Esophagus muscularis mucosa (tissue), 4 donors: Measurements from ENCODE around the gene TMEM198. TPM values are rescaled to one million over a fixed set of nuclear protein-coding genes. Genes with fewer than 3 reads are reported as not detected.
A peak's percentile ranks its signal among the peaks of the same experiment; 100 is the strongest.

ENCODE experiments used
- DNase-seq: peaks from one replicate; pipeline ENCODE4 v3.0.0-alpha.2; 2017; ENCODE audit errors: extremely low spot score
- H3K27ac ChIP-seq, 4 donors: fragments of 200-600 bp; sonication (generic); replicated peaks in 1 of 4; 1 replicate in 3 of 4; 2 replicates in 1 of 4; pipeline ENCODE4 v1.5.1; 2016 to 2019; ENCODE audit warnings: mild to moderate bottlenecking in 1 of 4
- H3K27me3 ChIP-seq, 4 donors: fragments of 200-600 bp; sonication (generic); one replicate each; pipeline versions ENCODE4 v1.5.1 to v1.6.0; 2016 to 2019
- H3K36me3 ChIP-seq, 4 donors: fragments of 200-600 bp; sonication (generic); one replicate each; pipeline ENCODE4 v1.5.1; 2016 to 2019
- H3K4me1 ChIP-seq, 4 donors: fragments of 200-600 bp; sonication (generic); one replicate each; pipeline ENCODE4 v1.5.1; 2016 to 2019
- H3K4me3 ChIP-seq, 4 donors: fragments of 200-600 bp; sonication (generic); 1 replicate in 2 of 4; 2 replicates in 2 of 4; pipeline ENCODE4 v1.5.1; 2016 to 2019; ENCODE audit warnings: mild to moderate bottlenecking in 4 of 4, moderate library complexity in 1 of 4
- H3K9me3 ChIP-seq, 4 donors: fragments of 200-600 bp; sonication (generic); 1 replicate in 3 of 4; 2 replicates in 1 of 4; pipeline ENCODE4 v1.5.1; 2016 to 2019
- EP300 ChIP-seq: sonication (generic); formaldehyde crosslinking; IDR thresholded peaks from one replicate; pipeline ENCODE4 v1.6.1; 2017; ENCODE audit warnings: antibody characterized with exemption
- POLR2A ChIP-seq: fragments of 450-650 bp; IDR thresholded peaks from one replicate; pipeline ENCODE4 v1.6.1; 2017; ENCODE audit warnings: antibody characterized with exemption, moderate library complexity, mild to moderate bottlenecking, low read depth
- POLR2AphosphoS5 ChIP-seq, 2 donors: sonication (generic); formaldehyde crosslinking; IDR thresholded peaks; one replicate each; pipeline ENCODE4 v1.6.1; 2017; ENCODE audit warnings: antibody characterized with exemption in 2 of 2
- WGBS: methylation state at CpG from one replicate; pipeline ENCODE4 v1.1.5; 2018; 5-methylcytosine and 5-hydroxymethylcytosine counted together
- intact Hi-C: fragments of 100-400 bp; cut with DNase I; formaldehyde crosslinking; loops from one replicate; pipeline ENCODE4 v1.15.1; 2023
- total RNA-seq, 4 donors: library from RNA; depleted of rRNA; stranded (reverse); fragments of >200 nt; gene quantifications; one replicate each; pipeline versions ENCODE4 v1.1.0 to v1.2.1, GENCODE V29; 2016
- TF ChIP-seq, protein P1 (sequence below), 3 experiments: fragments of 200-600 bp in 2 of 3; fragments of 450-650 bp in 1 of 3; sonication (generic) in 2 of 3; IDR thresholded peaks; one replicate each; pipeline ENCODE4 v1.5.1; 2017 to 2019; ENCODE audit warnings: antibody characterized with exemption in 3 of 3, mild to moderate bottlenecking in 2 of 3, moderate library complexity in 1 of 3

Gene TMEM198
- total RNA-seq, 4 donors from 2014 or later = 3.7 to 4.7 (median 4.2) TPM

- H3K27me3 ChIP-seq = peaks cover 0 to 22% (median 0%) of the 10 kb centered on the region in 4 donors
- H3K9me3 ChIP-seq = no peaks in the 10 kb centered on the region
- TF ChIP-seq EP300 (no peak), POLR2A (peak; percentile 3), POLR2AphosphoS5 (IDR thresholded peaks at IDR 0.05) (peak; percentile 64 to 75)
- TF ChIP-seq, protein P1, sequence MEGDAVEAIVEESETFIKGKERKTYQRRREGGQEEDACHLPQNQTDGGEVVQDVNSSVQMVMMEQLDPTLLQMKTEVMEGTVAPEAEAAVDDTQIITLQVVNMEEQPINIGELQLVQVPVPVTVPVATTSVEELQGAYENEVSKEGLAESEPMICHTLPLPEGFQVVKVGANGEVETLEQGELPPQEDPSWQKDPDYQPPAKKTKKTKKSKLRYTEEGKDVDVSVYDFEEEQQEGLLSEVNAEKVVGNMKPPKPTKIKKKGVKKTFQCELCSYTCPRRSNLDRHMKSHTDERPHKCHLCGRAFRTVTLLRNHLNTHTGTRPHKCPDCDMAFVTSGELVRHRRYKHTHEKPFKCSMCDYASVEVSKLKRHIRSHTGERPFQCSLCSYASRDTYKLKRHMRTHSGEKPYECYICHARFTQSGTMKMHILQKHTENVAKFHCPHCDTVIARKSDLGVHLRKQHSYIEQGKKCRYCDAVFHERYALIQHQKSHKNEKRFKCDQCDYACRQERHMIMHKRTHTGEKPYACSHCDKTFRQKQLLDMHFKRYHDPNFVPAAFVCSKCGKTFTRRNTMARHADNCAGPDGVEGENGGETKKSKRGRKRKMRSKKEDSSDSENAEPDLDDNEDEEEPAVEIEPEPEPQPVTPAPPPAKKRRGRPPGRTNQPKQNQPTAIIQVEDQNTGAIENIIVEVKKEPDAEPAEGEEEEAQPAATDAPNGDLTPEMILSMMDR (IDR thresholded peaks at IDR 0.05) = peak in 1 of 3 experiments; percentile 14
- peak overlapping the region; percentile 65 to 77 (median 72) for H3K4me3 ChIP-seq
- 42% methylated on average over 31 of the region's 61 CpGs for WGBS
- DNase-seq = no peak
- peak overlapping the region; percentile 97 to 99 (median 97) for H3K27ac ChIP-seq
- peaks cover 0 to 19% (median 12%) of the 10 kb centered on the region in 4 donors for H3K36me3 ChIP-seq
- H3K4me1 ChIP-seq = peaks cover 28 to 85% (median 65%) of the 10 kb centered on the region in 4 donors
- intact Hi-C loops = loop anchor here (5.0 kb wide), 1 partner anchor 35 kb away; no protein-coding TSS in a partner anchor
These were observed 46.9 kb upstream of the TMEM198 start for GRCh38 chr2:219496825-219497494.

DNA sequence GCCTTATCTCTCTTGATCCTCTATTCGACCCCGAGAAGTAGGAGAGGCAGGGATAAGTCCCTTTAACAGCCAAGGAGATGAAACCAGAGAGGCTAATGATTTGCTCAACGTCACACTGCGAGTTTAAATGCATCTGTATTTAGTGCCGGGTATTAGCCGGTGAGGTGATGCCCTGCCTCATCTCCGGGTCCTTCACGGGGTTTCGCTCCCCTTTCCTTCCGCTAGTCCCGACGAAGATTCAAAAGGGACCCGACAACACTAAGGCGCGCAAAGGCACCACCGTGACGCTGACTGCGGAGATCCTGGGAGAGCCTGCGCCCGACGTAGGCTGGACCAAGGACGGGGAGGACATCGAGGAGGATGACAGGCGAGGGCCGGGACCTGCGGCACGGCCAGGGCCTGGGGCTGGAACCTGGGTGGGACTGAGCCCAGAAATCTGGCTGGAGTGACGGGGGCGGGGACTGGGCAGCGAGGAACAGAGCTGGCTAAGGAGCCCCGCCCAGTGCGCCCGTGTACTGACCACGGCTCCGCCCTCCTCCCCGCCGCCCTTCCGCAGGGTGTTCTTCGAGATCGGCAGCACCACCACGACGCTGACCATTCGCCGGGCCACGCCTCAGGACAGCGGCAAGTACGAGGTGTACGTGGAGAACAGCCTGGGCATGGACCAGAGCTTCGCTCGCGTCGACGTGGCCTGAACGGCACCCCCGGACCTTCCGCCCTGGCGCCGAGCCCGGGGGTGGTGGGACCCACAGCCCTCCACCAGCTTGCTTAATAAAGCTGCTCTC, 46.1 kb upstream of the TMEM198 start:
- peaks cover 28 to 82% (median 65%) of the 10 kb centered on the region in 4 donors for H3K4me1 ChIP-seq
- intact Hi-C loops = loop anchor here (5.0 kb wide), 1 partner anchor 35 kb away; no protein-coding TSS in a partner anchor
- peak; percentile 96 for DNase-seq

GRCh38 chr2:219498280-219499057, 45.4 kb upstream of the TMEM198 start, which contains the start of gene GMPPA:
Gene GMPPA (plus strand): TSS chr2:219498891. CDS start chr2:219499976, 1,085 bp downstream.
- intact Hi-C loops = loop anchor here (5.0 kb wide), 1 partner anchor 34 kb away; no protein-coding TSS in a partner anchor
- Histone ChIP-seq H3K27ac (peak within 1 kb of the TSS; percentile 97 to 99 (median 97)), H3K36me3 (peaks cover 7 to 20% (median 19%) of the 10 kb centered on the region in 4 donors), H3K4me1 (peaks cover 28 to 77% (median 65%) of the 10 kb centered on the region in 4 donors), H3K9me3 (no peaks in the 10 kb centered on the region), H3K27me3 (peaks cover 0 to 13% (median 0%) of the 10 kb centered on the region in 4 donors), H3K4me3 (peak within 1 kb of the TSS; percentile 65 to 77 (median 72))
- peak; percentile 99 for DNase-seq
- WGBS = under 1% methylated on average over 20 of the region's 49 CpGs
- TF ChIP-seq EP300 (no peak), POLR2A (peak; percentile 59), POLR2AphosphoS5 (IDR thresholded peaks at IDR 0.05) (peak; percentile 91 to 96)
- TF ChIP-seq, protein P1 (IDR thresholded peaks at IDR 0.05) = peak in 2 of 3 experiments; percentile 11 to 32

More for the DNA sequence above, 46.1 kb upstream of the TMEM198 start:
- peak overlapping the region; percentile 97 to 99 (median 97) for H3K27ac ChIP-seq
- peak overlapping the region; percentile 65 to 77 (median 72) for H3K4me3 ChIP-seq
- H3K27me3 ChIP-seq = peaks cover 0 to 15% (median 0%) of the 10 kb centered on the region in 4 donors
- H3K36me3 ChIP-seq = peaks cover 0 to 19% (median 15%) of the 10 kb centered on the region in 4 donors
- WGBS = 14% methylated on average over 24 of the region's 59 CpGs
- peak; percentile 92 to 98 for TF ChIP-seq POLR2AphosphoS5 (IDR thresholded peaks at IDR 0.05)
- TF ChIP-seq POLR2A = no peak
- TF ChIP-seq, protein P1 (IDR thresholded peaks at IDR 0.05) = no peak
- no peak for TF ChIP-seq EP300
- H3K9me3 ChIP-seq = no peaks in the 10 kb centered on the region

DNA sequence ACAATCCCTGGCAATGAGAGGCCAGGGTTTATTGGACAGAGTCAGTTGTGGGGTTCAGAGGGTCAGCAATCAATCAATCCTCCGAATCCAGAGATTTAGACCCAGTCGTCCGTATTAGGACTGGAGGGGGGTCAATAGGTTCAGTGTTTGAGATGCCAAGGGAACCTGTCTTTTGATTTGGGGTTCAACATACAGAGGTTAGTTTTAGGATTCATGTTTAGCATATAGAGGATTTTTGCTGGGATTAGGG, 44.8 kb upstream of the TMEM198 start:
- 0% methylated on average over 2 of the region's 3 CpGs for WGBS
- Histone ChIP-seq H3K9me3 (no peaks in the 10 kb centered on the region), H3K27me3 (peaks cover 0 to 13% (median 0%) of the 10 kb centered on the region in 4 donors), H3K4me1 (peaks cover 28 to 72% (median 61%) of the 10 kb centered on the region in 4 donors), H3K36me3 (peaks cover 12 to 26% (median 25%) of the 10 kb centered on the region in 4 donors), H3K4me3 (peak overlapping the region; percentile 65 to 77 (median 72)), H3K27ac (peak overlapping the region; percentile 97 to 99 (median 97))
- intact Hi-C loops = loop anchor here (5.0 kb wide), 1 partner anchor 33 kb away; no protein-coding TSS in a partner anchor
- DNase-seq = no peak
- TF ChIP-seq POLR2A (no peak), EP300 (no peak)
